GM21390 (cell line): ENCODE measurements around the gene FAHD2A.
"Not testable (repeated sequence)": the region's sequence is repeated elsewhere in the genome, so short reads cannot be mapped to it uniquely, and the experiment has no call there.

Source experiments
- ATAC-seq: cut with Tn5 transposase; IDR thresholded peaks from one replicate; pipeline ENCODE4 v1.9.1; 2021; ENCODE audit not compliant: unreplicated experiment

FAHD2A gene

GRCh38 chr2:95389245-95390119, 13.0 kb upstream of the FAHD2A start:
- peak; percentile 76 for ATAC-seq

DNA sequence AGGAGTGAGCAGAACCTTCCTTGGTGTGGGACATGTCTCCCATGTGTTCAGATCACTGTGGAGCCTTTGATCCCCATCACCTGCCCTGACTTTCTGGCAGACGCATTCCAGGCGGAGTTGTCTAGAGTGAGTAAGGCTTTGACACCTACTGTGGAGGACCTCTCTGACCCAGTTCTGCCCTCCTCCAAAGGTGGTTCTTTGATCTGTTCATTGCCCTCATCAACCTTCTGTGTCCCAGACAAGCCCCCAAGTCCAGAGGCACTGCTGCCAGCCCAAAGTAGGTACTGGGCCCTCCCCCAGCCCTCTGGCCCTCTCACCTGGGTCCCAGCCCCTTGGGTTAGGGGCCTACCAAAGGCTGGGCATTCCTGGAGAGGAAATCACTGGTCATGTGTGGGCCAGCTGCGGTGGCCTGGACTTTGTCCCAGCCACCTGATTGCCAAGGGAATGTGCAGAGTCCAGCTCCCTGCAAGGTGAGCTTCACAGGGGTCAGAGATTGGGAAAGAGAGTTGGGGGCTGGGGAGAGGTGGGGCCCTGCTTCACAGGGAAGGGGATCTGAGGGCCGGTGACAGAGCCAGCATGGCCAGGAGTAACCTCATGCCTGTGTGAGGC, 12.1 kb upstream of the FAHD2A start:
- no peak for ATAC-seq

DNA sequence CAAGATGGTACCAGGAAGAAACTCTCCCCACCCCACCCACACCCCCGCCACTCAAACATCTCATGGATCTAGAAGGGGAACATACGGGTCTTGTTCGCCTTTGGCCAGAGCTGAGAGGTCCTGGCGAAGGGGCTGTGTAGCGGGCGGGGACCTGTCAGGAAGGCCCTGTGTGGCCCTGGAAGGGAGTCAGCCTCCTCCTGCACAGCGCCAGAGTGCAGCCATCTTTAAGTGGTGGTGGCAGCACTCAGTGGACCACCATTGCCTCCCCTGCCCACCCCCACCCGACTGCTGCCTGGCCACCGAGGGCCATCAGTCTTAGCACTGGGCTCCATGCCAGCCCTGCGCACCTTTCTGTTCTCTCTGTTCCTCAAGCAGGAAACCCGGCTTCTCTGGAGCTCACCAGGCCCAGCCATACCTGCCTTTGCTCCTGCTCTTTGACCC, 11.6 kb upstream of the FAHD2A start:
- no peak for ATAC-seq

- no peak for ATAC-seq
These were observed 10.7 kb upstream of the FAHD2A start for GRCh38 chr2:95391641-95392310.

DNA sequence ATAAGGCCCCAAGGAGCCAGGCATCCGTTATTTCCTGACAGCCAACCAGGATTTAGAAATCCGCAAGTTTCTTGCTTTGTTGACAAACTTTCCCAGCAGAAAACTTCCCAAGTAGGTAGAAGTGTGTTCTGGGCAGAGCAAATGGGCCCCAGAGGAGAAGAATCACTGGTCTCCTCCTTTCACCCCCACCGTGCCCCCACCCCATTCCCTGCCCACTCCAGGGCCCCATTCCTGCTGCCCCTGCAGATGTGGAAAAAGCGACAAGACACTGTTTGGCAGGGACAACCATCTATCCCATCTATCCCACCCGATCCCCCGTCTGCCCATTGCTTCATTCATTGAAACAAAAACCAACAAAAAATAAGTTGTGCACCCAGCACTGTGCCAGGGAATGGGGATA, 10.2 kb upstream of the FAHD2A start:
- no peak for ATAC-seq

GRCh38 chr2:95392730-95393455, 9.6 kb upstream of the FAHD2A start:
- ATAC-seq, result no peak

- no peak for ATAC-seq
These were observed 8.6 kb upstream of the FAHD2A start for GRCh38 chr2:95393901-95394300.

DNA sequence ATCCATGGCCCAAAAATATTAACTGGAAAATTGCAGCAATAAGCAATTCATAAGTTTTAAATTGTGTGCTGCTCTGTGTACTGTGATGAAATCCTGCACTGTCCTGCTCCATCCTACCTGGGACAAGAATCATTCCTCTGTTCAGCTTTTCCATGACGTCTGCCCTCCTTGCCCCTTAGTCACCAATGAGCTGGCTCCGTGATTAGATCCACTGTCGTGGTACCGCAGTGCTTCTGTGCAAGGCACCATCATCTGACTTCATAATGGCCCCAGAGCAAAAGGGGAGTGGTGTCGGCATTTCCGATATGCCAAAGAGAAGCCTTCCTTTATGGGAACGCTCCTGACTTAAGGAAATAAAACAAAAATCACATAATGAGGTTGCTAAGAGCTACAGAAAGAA, 3.4 kb upstream of the FAHD2A start:
- no peak for ATAC-seq

DNA sequence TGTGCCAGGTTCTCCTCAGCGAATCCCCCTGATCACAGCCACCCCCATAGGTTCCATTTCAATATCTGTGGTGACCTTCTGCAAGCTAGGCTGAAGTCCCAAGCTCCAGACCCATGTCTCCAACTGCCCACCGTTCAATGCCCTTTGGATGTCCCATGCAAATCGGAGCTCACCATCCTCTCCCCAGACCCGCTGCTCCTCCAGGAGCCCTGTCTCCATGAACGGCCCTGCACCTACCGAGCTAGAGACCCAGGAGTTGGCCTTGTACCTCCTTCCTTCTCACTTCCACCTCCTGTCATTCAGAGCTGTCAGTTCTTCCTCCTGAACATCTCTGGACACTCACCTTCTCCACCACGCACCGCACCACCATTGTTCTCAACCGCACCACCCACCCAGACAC, 1.0 kb upstream of the FAHD2A start:
- ATAC-seq, result no peak

GRCh38 chr2:95402004-95402369, 521 bp upstream of the FAHD2A start:
- ATAC-seq, result peak; percentile 17

- ATAC-seq, result peak; percentile 37
These were observed 755 bp downstream of the FAHD2A start for GRCh38 chr2:95403204-95403721.

DNA sequence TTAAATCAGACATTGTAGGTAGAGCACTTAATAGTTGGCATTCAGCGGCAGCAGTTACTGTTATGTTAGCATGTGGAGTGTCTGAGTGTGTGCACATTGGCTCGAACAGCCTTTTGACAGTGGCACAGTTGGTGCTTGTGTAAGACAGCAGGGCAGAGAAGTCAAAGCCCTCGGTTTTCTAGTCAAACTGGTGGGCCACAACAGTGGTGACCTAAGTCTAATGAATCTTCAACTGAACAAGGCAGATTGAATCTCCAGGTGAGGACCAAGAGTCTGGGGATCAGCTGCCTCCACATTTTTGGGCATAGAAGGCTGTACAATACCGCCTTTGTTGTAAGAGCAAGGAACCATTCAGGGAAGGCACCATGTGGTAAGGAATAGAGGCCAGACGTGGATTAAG, 1.3 kb downstream of the FAHD2A start:
- ATAC-seq, result not testable (repeated sequence)

DNA sequence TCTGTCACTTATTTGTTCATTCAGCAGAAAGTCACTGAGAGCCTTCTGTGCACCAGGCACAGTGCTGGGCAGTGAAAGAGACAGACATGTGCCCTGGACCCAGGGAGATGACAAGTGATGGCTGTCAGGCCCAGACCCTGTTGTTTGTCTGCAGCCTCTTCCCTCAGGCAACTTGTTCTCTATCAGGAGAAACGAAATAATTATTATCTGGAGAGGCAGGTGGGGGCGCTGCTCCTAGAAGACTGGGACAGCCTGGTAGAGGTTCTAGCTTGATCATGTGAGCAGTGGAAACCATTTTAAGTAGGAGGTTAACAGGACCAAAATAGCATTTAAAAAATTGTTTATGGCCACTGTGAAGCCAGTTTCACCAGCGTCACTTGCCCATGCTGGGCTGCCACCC, 2.2 kb downstream of the FAHD2A start:
- ATAC-seq, result not testable (repeated sequence)

DNA sequence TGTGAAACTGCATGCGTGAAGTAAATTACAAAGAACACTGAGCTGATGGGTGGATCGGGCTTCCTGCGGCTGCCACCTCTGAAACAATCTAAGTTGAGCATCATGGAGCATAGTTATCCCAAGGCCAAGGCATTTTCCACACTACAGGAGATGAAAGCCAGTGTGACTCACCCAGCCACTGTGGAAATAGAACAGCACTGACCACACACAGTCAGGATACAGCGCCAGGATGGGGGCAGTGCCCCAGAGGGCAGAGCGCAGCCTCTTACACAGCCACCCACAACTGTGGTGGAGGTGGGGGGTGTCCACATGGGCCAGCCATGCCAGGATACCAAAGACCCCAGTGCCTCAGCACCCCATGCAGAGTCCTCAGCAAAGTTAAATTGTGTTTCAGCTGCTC, 8.7 kb downstream of the FAHD2A start:
- not testable (repeated sequence) for ATAC-seq

DNA sequence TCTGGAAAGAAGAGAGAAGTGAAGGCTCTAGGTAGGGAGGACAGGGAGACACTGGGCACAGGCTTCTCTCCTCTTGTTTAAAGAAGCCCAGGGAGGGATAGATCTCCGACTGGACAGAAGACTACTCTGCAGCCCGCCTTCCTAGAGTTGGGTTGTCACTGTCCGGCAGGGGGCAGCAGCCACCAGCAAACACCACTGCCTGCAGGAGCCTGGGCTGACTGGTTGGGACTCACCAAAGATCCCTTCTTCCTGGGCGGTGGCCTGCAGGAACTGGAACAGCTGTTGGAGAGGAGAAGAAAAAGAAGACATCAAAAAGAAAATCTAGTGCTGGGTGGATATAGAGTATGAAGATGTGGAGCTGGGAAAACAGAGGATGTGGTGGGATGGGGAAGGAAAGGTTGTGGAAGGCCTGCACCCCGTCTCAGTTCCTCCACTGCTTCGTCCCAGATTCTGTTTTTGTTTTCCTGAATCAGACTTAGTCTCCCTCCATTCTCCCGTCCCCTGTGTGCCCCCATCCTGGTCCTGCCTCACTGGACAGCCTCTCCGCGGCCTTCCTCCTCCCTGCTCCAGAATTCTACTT, 11.6 kb downstream of the FAHD2A start:
- peak; percentile 72 for ATAC-seq

GRCh38 chr2:95415138-95415537, 12.6 kb downstream of the FAHD2A start:
- not testable (repeated sequence) for ATAC-seq

DNA sequence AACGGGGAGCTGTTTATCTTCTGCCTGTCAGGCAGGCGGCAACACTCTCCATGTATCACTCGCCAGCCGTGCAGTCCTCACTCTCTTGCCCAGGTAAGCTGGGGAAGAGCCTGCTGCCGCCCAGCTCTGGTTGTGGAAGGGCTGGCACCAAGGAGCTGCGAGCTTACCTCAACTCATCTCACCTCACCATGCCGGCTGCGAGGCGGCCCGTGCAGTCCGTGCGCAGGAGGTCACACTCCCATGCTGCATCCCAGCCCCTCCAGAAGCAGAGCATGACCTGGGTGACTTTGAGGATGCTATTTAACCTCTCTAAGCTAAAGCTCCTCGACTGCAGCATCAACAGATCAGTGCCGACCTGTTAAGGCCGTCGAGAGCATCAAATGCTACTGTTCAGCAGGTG, 13.1 kb downstream of the FAHD2A start:
- not testable (repeated sequence) for ATAC-seq

GRCh38 chr2:95427196-95427867, 24.8 kb downstream of the FAHD2A start:
- not testable (repeated sequence) for ATAC-seq

- not testable (repeated sequence) for ATAC-seq
These were observed 27.4 kb downstream of the FAHD2A start for GRCh38 chr2:95429748-95430467.
